ENCODE results near the gene TECPR2. TPM values are rescaled to one million over a fixed set of nuclear protein-coding genes. Genes with fewer than 3 reads are reported as not detected.

The TECPR2 gene
- total and polyA plus RNA-seq, 10 of the 15 experiments (the other 5 are each of a cell fraction or from before 2014, with no cell fraction given) = 0.15 to 10.0 (median 3.0) TPM

DNA sequence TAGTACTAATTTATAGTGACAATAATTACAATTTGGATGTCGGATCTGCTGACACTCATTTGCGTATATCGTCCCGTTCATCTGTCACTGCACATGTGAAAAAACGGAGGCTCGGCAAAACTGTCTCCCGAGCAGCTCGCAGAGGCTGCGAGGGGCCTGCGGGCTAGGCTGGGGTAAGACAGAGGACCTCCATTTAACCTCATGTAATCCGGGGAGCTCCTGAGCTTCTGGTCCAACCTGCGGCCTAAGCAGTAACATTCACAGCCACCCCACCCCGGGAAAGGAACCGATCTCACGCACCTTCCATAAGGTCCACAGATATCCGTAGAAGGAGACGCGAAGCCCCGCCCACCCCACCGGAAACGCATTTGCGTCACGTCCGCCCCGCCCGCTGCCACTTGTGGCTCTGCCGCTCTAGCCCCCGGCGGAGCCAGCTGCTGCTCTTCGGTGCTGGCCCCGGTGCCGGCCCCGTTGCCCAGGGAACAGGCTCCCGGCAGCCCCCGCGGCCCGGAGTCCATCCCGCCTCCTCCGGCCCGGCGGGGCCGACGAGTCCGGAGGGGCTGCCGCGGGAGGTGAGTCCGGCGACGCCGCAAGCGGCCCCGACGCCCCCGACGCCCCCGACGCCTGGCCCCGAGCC, at the start of gene TECPR2, which contains the start of gene CINP (continued):
- TF ChIP-seq, protein P1, sequence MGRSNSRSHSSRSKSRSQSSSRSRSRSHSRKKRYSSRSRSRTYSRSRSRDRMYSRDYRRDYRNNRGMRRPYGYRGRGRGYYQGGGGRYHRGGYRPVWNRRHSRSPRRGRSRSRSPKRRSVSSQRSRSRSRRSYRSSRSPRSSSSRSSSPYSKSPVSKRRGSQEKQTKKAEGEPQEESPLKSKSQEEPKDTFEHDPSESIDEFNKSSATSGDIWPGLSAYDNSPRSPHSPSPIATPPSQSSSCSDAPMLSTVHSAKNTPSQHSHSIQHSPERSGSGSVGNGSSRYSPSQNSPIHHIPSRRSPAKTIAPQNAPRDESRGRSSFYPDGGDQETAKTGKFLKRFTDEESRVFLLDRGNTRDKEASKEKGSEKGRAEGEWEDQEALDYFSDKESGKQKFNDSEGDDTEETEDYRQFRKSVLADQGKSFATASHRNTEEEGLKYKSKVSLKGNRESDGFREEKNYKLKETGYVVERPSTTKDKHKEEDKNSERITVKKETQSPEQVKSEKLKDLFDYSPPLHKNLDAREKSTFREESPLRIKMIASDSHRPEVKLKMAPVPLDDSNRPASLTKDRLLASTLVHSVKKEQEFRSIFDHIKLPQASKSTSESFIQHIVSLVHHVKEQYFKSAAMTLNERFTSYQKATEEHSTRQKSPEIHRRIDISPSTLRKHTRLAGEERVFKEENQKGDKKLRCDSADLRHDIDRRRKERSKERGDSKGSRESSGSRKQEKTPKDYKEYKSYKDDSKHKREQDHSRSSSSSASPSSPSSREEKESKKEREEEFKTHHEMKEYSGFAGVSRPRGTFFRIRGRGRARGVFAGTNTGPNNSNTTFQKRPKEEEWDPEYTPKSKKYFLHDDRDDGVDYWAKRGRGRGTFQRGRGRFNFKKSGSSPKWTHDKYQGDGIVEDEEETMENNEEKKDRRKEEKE (IDR thresholded peaks at IDR 0.05) = no peak
- TF ChIP-seq STAT1 (conservative IDR thresholded peaks at IDR 0.05) (no peak), ZNF622 (IDR thresholded peaks at IDR 0.05) (no peak), CBX3 (IDR thresholded peaks at IDR 0.05; ENCODE audit: borderline replicate concordance, low read depth) (no peak), SIX5 (IDR thresholded peaks at IDR 0.05; ENCODE audit: low read depth, low read length, severe bottlenecking) (peak; percentile 29), KLF5 (IDR thresholded peaks at IDR 0.05; ENCODE audit: partially characterized antibody) (no peak), DPF2 (IDR thresholded peaks at IDR 0.05) (0 out of 2 replicates have a peak, but pooled peaks have one; percentile 28)
- TF ChIP-seq, protein P2, sequence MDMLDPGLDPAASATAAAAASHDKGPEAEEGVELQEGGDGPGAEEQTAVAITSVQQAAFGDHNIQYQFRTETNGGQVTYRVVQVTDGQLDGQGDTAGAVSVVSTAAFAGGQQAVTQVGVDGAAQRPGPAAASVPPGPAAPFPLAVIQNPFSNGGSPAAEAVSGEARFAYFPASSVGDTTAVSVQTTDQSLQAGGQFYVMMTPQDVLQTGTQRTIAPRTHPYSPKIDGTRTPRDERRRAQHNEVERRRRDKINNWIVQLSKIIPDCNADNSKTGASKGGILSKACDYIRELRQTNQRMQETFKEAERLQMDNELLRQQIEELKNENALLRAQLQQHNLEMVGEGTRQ (IDR thresholded peaks at IDR 0.05; ENCODE audit: borderline replicate concordance, low read depth, low read length) = no peak
- TF ChIP-seq, protein P3, sequence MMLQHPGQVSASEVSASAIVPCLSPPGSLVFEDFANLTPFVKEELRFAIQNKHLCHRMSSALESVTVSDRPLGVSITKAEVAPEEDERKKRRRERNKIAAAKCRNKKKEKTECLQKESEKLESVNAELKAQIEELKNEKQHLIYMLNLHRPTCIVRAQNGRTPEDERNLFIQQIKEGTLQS (IDR thresholded peaks at IDR 0.05; ENCODE audit: borderline replicate concordance, extremely low read depth, low read depth, low read length) = no peak
- TF ChIP-seq, protein P4, sequence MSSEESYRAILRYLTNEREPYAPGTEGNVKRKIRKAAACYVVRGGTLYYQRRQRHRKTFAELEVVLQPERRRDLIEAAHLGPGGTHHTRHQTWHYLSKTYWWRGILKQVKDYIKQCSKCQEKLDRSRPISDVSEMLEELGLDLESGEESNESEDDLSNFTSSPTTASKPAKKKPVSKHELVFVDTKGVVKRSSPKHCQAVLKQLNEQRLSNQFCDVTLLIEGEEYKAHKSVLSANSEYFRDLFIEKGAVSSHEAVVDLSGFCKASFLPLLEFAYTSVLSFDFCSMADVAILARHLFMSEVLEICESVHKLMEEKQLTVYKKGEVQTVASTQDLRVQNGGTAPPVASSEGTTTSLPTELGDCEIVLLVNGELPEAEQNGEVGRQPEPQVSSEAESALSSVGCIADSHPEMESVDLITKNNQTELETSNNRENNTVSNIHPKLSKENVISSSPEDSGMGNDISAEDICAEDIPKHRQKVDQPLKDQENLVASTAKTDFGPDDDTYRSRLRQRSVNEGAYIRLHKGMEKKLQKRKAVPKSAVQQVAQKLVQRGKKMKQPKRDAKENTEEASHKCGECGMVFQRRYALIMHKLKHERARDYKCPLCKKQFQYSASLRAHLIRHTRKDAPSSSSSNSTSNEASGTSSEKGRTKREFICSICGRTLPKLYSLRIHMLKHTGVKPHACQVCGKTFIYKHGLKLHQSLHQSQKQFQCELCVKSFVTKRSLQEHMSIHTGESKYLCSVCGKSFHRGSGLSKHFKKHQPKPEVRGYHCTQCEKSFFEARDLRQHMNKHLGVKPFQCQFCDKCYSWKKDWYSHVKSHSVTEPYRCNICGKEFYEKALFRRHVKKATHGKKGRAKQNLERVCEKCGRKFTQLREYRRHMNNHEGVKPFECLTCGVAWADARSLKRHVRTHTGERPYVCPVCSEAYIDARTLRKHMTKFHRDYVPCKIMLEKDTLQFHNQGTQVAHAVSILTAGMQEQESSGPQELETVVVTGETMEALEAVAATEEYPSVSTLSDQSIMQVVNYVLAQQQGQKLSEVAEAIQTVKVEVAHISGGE (CRISPR knock-in tag; IDR thresholded peaks at IDR 0.05) = no peak

Measured in GM12878 (cell line).